Measurements from ENCODE around the gene MAML2. TPM values are rescaled to one million over a fixed set of nuclear protein-coding genes. Genes with fewer than 3 reads are reported as not detected.

The MAML2 gene
- polyA plus RNA-seq, 3 donors = 0.57 to 7.6 (median 1.2) TPM

DNA sequence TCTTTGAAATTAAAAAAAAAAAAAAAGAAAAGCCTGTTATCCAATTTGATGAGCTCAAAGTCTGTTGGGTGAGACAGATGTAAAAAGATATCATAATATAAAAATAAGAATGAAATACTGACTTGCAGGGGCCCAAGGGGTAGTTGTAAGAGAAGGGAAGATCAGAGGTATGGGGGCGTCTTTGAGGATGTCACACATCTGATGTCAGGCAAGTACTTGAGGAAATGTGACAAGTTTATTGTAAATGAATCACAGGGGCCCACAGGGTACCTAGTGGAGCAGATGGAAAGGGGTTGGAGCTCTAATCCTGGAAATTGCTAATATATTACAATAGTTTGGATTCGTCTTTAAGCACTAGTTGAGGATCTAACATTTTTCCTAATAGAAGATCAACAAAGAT lies 131.6 kb downstream of the MAML2 start:
- Mint-ChIP-seq H3K4me3 (no peak overlapping the region), H3K36me3 (peaks cover 0 to 3% of the 10 kb centered on the region in 2 donors), H3K9me3 (no peaks in the 10 kb centered on the region), H3K27me3 (ENCODE audit: low read depth in 3 of 3) (no peaks in the 10 kb centered on the region), H3K27ac (peak overlapping the region; percentile 82 to 98 (median 94)), H3K4me1 (peaks cover 70% of the 10 kb centered on the region)
- TF ChIP-seq, protein P1, sequence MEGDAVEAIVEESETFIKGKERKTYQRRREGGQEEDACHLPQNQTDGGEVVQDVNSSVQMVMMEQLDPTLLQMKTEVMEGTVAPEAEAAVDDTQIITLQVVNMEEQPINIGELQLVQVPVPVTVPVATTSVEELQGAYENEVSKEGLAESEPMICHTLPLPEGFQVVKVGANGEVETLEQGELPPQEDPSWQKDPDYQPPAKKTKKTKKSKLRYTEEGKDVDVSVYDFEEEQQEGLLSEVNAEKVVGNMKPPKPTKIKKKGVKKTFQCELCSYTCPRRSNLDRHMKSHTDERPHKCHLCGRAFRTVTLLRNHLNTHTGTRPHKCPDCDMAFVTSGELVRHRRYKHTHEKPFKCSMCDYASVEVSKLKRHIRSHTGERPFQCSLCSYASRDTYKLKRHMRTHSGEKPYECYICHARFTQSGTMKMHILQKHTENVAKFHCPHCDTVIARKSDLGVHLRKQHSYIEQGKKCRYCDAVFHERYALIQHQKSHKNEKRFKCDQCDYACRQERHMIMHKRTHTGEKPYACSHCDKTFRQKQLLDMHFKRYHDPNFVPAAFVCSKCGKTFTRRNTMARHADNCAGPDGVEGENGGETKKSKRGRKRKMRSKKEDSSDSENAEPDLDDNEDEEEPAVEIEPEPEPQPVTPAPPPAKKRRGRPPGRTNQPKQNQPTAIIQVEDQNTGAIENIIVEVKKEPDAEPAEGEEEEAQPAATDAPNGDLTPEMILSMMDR (IDR thresholded peaks at IDR 0.05) = no peak
- H3K9ac ChIP-seq (ENCODE audit: insufficient read depth, low read length, poor library complexity, severe bottlenecking) = no peak overlapping the region
- 100% methylated on average over 1 of the region's 2 CpGs for WGBS (ENCODE audit: insufficient coverage)
- no peaks in the 10 kb centered on the region for H4K20me1 ChIP-seq (ENCODE audit: insufficient read depth, low read length)
- peak in 1 of 3 donors; percentile 45 for DNase-seq
- H3K79me2 ChIP-seq (ENCODE audit: insufficient read depth, low read length) = no peaks in the 10 kb centered on the region
- no peak overlapping the region for H3K4me3 ChIP-seq (replicated peaks in 1 of 3; ENCODE audit: low read depth in 2 of 3, low read length in 3 of 3)
- no peaks in the 10 kb centered on the region for H3K27me3 ChIP-seq (ENCODE audit: control insufficient read depth in 2 of 2, insufficient read depth in 2 of 2, low read length in 2 of 2)
- H3K27ac ChIP-seq (ENCODE audit: low read depth in 1 of 2, low read length in 2 of 2) = peak overlapping the region in 1 of 2 donors; percentile 88
- H3K9me3 ChIP-seq (replicated peaks in 1 of 2; ENCODE audit: control insufficient read depth in 1 of 2, insufficient read depth in 1 of 2, low read length in 2 of 2) = no peaks in the 10 kb centered on the region
- intact Hi-C loops (cut with micrococcal nuclease) = loop anchor here in 1 of 2 donors (10.0 kb wide), 1 partner anchor 53 kb away; no protein-coding TSS in a partner anchor
- H3K4me1 ChIP-seq (ENCODE audit: control insufficient read depth in 1 of 2, insufficient read depth in 2 of 2, low read length in 2 of 2) = peaks cover 68 to 81% of the 10 kb centered on the region in 2 donors
- no peak overlapping the region for H3K4me2 ChIP-seq (replicated peaks; ENCODE audit: extremely low read depth, low read length, poor library complexity, severe bottlenecking)
- no peak overlapping the region for H2AFZ ChIP-seq (ENCODE audit: insufficient read depth, low read depth, low read length, poor library complexity, severe bottlenecking)
- H3K36me3 ChIP-seq (replicated peaks in 1 of 2; ENCODE audit: control insufficient read depth in 1 of 2, insufficient read depth in 2 of 2, low read length in 2 of 2) = no peaks in the 10 kb centered on the region

DNA sequence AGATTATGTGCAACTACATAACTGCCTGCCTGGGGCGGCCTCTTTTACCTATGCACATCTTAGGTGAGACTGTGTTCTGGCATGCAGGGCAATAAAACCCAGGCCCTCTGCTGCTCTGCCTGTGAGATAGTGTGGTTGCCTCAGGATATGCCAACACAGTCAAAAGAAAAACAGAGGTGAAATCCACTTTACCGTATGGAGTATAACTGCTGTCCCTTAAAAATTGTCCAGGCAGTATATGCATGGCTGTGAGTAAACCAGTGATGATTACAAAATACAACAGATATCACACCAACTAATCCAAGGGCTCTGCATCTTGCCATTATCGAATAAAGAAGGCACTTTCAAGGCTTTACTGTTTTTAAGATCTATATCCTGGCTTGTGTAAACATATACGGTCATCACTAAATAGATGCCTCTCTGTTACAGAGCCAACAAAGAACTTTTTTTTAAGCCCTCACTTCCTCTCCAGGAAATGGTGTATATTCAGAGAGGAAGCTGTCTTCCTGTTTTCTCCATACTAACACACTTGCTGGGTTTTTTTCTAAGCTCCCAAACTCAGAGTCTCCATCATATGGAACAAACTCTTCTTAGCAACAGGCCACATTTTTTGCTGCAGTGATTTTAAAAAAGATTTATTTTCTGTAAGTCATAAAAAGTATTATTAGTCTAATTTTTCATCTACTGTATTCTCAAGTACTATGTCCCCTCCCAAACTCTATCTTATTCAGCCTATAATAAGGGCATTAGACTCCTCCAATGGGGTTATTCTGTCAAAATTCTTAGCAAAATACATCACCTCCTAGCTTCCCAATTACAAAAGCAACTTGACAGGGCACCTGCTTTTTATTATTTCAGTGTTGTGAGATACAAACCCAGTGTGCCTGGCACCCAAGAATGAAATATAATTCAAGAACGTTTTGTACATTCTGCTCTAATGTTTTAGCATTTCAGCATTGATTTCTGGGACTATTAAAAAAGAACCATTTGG lies 135.2 kb downstream of the MAML2 start:
- H3K27ac ChIP-seq (ENCODE audit: low read depth in 1 of 2, low read length in 2 of 2) = peak overlapping the region; percentile 39 to 73
- DNase-seq = peak in 2 of 3 donors; percentile 65 to 80
- Mint-ChIP-seq H3K9me3 (no peaks in the 10 kb centered on the region), H3K4me1 (peaks cover 46% of the 10 kb centered on the region), H3K27me3 (ENCODE audit: low read depth in 3 of 3) (no peaks in the 10 kb centered on the region), H3K27ac (peak overlapping the region; percentile 65 to 90 (median 82)), H3K36me3 (peaks cover 5 to 9% of the 10 kb centered on the region in 2 donors), H3K4me3 (peak overlapping the region in 1 of 2 donors; percentile 15)
- no peaks in the 10 kb centered on the region for H3K27me3 ChIP-seq (ENCODE audit: control insufficient read depth in 2 of 2, insufficient read depth in 2 of 2, low read length in 2 of 2)
- H4K20me1 ChIP-seq (ENCODE audit: insufficient read depth, low read length) = no peaks in the 10 kb centered on the region
- H3K4me1 ChIP-seq (ENCODE audit: control insufficient read depth in 1 of 2, insufficient read depth in 2 of 2, low read length in 2 of 2) = peaks cover 46 to 48% of the 10 kb centered on the region in 2 donors
- H3K4me3 ChIP-seq (replicated peaks in 1 of 3; ENCODE audit: low read depth in 2 of 3, low read length in 3 of 3) = peak overlapping the region in 1 of 3 experiments; percentile 37
- H3K79me2 ChIP-seq (ENCODE audit: insufficient read depth, low read length) = no peaks in the 10 kb centered on the region
- intact Hi-C loops (cut with micrococcal nuclease) = no loop called here
- no peak overlapping the region for H2AFZ ChIP-seq (ENCODE audit: insufficient read depth, low read depth, low read length, poor library complexity, severe bottlenecking)
- H3K36me3 ChIP-seq (replicated peaks in 1 of 2; ENCODE audit: control insufficient read depth in 1 of 2, insufficient read depth in 2 of 2, low read length in 2 of 2) = no peaks in the 10 kb centered on the region
- no peak overlapping the region for H3K9ac ChIP-seq (ENCODE audit: insufficient read depth, low read length, poor library complexity, severe bottlenecking)
- H3K9me3 ChIP-seq (replicated peaks in 1 of 2; ENCODE audit: control insufficient read depth in 1 of 2, insufficient read depth in 1 of 2, low read length in 2 of 2) = no peaks in the 10 kb centered on the region
- no CpG with 5 or more reads among the region's 5 CpGs for WGBS (ENCODE audit: insufficient coverage)
- H3K4me2 ChIP-seq (replicated peaks; ENCODE audit: extremely low read depth, low read length, poor library complexity, severe bottlenecking) = peak overlapping the region; percentile 52
- TF ChIP-seq, protein P1 (IDR thresholded peaks at IDR 0.05) = no peak
